Lower lobe of right lung (tissue), 2 donors: ENCODE measurements around the gene NOSIP. TPM values are rescaled to one million over a fixed set of nuclear protein-coding genes. Genes with fewer than 3 reads are reported as not detected.
A peak's percentile ranks its signal among the peaks of the same experiment; 100 is the strongest.

Source experiments
- ATAC-seq, 2 donors: fragments of 200-7000 bp; cut with Tn5 transposase; one replicate each; pipeline ENCODE4 v1.9.1; 2020 to 2022; ENCODE audit warnings: mild to moderate bottlenecking in 2 of 2, moderate library complexity in 2 of 2
- DNase-seq: peaks from one replicate; pipeline ENCODE4 v3.0.0-alpha.2; 2020
- H3K27ac ChIP-seq: fragments of 200-600 bp; one replicate; pipeline ENCODE4 v1.8.0; 2022
- H3K27me3 ChIP-seq: fragments of 200-600 bp; one replicate; pipeline ENCODE4 v1.8.0; 2022; ENCODE audit warnings: low read depth
- H3K36me3 ChIP-seq: fragments of 200-600 bp; one replicate; pipeline ENCODE4 v1.8.0; 2022; ENCODE audit warnings: mild to moderate bottlenecking
- H3K4me1 ChIP-seq: fragments of 200-600 bp; one replicate; pipeline ENCODE4 v1.8.0; 2022
- H3K4me3 ChIP-seq: fragments of 200-600 bp; one replicate; pipeline ENCODE4 v1.8.0; 2022; ENCODE audit warnings: mild to moderate bottlenecking
- H3K9me3 ChIP-seq: fragments of 200-600 bp; one replicate; pipeline ENCODE4 v1.8.0; 2022
- intact Hi-C: fragments of 100-400 bp; cut with DNase I; formaldehyde crosslinking; loops from one replicate; pipeline ENCODE4 v1.11.0; 2022
- total RNA-seq: library from RNA; stranded (reverse); fragmentation: NEBNext Ultra II Directional; extraction: Animal tissue kit (Norgen Biotek cat#: 25700); gene quantifications from one replicate; pipeline ENCODE4 v1.2.1, GENCODE V29; 2021
- TF ChIP-seq, protein P1 (sequence below): fragments of 200-600 bp; IDR thresholded peaks from one replicate; pipeline ENCODE4 v1.8.0; 2022; ENCODE audit warnings: antibody characterized with exemption, mild to moderate bottlenecking
- donor health status: DM: no; HTN: yes; CAD: no; lungs with severe emphysema.

Gene NOSIP
- total RNA-seq, 1 donor from 2014 or later, result 47.2 TPM

DNA sequence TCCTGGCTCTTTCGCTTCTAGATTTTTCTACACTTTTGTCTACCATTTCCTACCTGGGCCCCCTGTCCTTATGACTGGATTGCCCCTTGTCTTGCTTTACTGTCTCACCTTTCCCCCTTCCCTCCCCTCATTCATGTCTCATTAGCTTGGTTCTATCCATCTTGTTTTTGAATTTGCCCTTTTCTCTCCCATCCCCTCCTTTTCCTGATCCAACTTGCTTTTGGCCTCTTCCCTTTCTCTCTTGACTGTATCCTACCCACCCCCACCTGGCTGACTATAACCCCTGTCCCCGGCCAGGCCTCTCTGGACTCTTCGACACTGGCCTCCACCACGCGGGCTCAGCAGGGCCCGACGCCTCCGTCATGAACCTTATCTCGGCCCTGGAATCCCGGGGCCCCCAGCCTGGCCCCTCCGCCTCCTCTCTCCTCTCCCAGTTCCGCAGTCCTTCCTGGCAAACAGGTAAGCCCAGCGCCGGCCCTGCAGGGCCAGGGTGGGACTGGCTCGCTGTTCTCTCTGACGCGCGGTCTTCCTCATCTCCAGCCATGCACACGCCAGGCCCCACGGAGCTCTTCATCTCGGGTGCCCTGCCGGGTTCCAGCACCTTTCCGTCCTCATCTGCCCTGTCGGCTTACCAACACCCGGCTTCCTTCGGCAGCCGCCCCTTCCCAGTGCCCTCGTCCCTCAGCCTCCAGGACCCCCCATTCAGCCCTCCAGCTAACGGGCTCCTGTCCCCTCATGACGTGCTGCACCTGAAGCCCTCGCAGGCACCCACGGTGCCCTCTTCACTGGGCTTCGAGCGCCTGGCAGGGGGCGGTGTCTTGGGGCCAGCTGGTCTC lies 14.0 kb upstream of the NOSIP start:
- DNase-seq (no peak), ATAC-seq (no peak)
- H3K27ac ChIP-seq, result peak overlapping the region; percentile 46
- intact Hi-C loops, result no loop called here
- no peaks in the 10 kb centered on the region for H3K9me3 ChIP-seq
- H3K27me3 ChIP-seq, result no peaks in the 10 kb centered on the region
- H3K4me3 ChIP-seq, result no peak overlapping the region
- TF ChIP-seq, protein P1, sequence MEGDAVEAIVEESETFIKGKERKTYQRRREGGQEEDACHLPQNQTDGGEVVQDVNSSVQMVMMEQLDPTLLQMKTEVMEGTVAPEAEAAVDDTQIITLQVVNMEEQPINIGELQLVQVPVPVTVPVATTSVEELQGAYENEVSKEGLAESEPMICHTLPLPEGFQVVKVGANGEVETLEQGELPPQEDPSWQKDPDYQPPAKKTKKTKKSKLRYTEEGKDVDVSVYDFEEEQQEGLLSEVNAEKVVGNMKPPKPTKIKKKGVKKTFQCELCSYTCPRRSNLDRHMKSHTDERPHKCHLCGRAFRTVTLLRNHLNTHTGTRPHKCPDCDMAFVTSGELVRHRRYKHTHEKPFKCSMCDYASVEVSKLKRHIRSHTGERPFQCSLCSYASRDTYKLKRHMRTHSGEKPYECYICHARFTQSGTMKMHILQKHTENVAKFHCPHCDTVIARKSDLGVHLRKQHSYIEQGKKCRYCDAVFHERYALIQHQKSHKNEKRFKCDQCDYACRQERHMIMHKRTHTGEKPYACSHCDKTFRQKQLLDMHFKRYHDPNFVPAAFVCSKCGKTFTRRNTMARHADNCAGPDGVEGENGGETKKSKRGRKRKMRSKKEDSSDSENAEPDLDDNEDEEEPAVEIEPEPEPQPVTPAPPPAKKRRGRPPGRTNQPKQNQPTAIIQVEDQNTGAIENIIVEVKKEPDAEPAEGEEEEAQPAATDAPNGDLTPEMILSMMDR, result no peak
- H3K36me3 ChIP-seq, result peaks cover 55% of the 10 kb centered on the region
- peaks cover 19% of the 10 kb centered on the region for H3K4me1 ChIP-seq

DNA sequence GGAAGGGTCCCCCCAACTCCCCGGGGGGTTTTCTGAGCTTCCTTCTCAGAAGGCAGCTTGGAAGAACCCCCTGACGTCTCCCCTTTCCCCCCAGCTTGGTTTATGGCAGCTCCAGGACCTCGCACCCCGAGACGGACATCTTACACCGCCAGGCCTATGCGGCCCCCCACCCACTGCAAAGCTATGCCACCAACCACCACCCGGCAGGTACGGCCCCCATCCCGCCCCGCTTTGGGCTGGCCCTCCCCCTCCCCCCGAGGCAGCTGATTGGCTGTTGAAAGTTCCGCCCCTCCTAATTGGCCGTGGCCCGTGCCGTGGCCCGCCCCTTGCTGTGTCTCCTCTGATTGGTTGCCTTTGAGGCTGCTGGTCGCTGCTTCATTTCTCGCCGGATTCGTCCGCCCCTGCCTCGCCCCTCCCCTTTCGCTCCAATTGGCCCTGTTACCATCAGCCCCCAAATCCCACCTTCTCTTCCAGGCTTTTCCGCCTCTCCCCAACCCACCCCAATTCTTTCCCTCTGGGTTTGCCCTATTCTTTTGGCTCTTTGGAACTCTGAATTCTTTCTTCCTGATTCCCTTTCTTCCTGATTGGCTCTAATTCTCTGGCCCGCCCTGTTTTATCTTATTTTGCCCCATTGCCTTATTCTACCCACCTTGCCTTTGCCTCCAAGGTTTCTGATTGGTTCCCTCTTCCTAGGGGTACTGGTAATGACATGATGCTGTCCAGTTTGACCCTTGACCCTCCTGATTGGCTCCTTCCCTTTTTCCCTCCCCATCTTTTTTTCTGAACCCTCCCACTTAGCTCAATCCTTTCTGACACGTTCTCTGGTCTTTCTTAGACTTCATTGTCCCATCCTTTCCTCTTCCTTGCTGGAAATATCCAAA lies 13.1 kb upstream of the NOSIP start:
- intact Hi-C loops, result no loop called here
- Histone ChIP-seq H3K27me3 (no peaks in the 10 kb centered on the region), H3K9me3 (no peaks in the 10 kb centered on the region), H3K4me1 (peaks cover 19% of the 10 kb centered on the region), H3K36me3 (peaks cover 46% of the 10 kb centered on the region), H3K4me3 (peak overlapping the region; percentile 72), H3K27ac (peak overlapping the region; percentile 53)
- TF ChIP-seq, protein P1, result no peak
- DNase-seq (peak; percentile 94), ATAC-seq (peak; percentile 75 to 77)

DNA sequence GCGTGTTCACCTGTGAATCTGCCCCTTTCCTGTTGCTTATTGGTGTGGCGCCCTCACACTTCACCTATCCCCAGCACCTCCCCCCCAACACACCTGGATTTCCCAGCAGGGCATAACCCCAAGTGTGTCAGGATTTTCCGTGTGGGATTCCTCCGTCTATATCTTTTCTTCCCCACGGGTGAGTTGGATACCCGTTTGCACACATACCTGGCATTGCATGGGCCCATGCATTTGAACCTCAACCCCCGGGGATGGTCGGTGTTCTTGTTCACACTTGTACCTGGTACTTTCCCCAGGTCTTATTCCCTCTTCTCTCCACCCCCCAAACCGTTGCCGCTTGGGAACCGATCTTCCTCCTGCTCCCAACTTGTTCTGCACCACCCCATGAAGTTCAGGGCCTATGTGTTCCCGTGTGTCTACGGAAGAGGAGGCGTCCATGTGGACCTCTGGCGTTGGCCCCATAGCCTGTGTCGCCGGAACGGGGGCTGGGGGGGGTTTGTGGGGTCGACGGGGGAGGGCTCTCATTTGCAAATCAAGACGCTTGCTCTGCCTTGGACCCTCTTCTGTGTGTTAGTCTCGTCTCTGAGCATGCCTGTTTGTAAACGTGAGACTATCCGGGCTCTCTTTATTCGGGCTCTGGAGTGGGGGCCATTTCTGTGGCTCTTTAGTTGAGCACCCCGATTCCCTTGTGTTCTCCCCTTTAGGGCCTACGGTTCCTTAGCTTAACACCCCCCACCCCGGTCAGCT lies 12.3 kb upstream of the NOSIP start:
- Histone ChIP-seq H3K36me3 (peaks cover 37% of the 10 kb centered on the region), H3K9me3 (no peaks in the 10 kb centered on the region), H3K27me3 (no peaks in the 10 kb centered on the region), H3K27ac (peak overlapping the region; percentile 89), H3K4me1 (peaks cover 19% of the 10 kb centered on the region), H3K4me3 (peak overlapping the region; percentile 72)
- DNase-seq (no peak), ATAC-seq (no peak)
- intact Hi-C loops, result no loop called here
- TF ChIP-seq, protein P1, result no peak

DNA sequence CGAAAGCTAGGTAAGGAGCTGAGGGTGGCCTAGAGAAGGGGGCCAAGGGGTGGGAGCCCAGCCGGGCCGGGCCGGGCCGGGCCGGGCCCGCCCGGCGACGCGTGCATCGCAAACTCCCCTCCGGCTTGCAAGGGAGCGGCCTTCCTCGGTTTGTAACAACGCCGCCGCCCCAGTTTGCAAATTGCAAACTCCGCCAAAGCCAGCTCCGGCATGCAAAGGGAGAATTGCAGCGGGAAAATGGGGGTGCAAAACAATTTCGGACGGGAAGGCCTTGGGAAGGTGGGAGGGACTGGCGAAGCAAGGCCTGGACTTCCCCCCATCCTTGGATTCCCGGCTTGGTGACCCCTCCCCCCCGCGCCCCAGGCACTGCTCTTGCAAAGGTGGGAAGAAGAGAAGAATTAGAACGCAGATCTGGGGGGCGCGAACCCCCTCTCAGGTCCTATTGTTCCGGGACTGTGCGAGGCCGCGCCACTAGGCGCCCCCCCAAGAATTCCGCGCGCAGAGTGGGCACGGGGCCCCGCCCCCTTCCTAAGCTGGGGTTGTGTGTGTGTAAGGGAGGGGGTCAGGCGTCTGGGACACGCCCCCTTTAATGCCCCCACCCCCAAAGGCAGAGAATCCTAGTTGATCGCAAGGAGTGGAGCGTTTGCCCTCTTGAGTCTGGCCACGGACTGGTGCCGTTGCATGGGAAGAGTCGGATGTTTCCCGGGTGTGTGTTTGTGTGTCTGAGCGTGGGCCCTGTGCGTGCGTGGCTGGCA lies 11.6 kb upstream of the NOSIP start:
- ATAC-seq (no peak), DNase-seq (peak; percentile 66)
- intact Hi-C loops, result no loop called here
- H3K4me1 ChIP-seq, result peaks cover 19% of the 10 kb centered on the region
- TF ChIP-seq, protein P1, result no peak
- H3K4me3 ChIP-seq, result peak overlapping the region; percentile 72
- no peaks in the 10 kb centered on the region for H3K9me3 ChIP-seq
- H3K27me3 ChIP-seq, result no peaks in the 10 kb centered on the region
- peaks cover 30% of the 10 kb centered on the region for H3K36me3 ChIP-seq
- peak overlapping the region; percentile 89 for H3K27ac ChIP-seq
